Small intestine (tissue), 7 donors: ENCODE measurements around the gene RAB3B. TPM values are rescaled to one million over a fixed set of nuclear protein-coding genes. Genes with fewer than 3 reads are reported as not detected.
"Not testable (repeated sequence)": the region's sequence is repeated elsewhere in the genome, so short reads cannot be mapped to it uniquely, and the experiment has no call there.

Experiments used
- DNase-seq, 2 donors: peaks; one replicate each; pipeline versions ENCODE4 v3.0.0 to v3.0.0-alpha.2; 2013
- FAIRE-seq: peaks from 2 replicates; lab custom pipeline; 2012; peaks lifted over from hg19 to GRCh38; lab: Jason Lieb, UNC
- H3K27ac ChIP-seq, 3 donors: one replicate each; pipeline ENCODE4 v1.5.1; 2013; ENCODE audit warnings: low read length in 2 of 3, mild to moderate bottlenecking in 2 of 3, control low read depth in 1 of 3, inconsistent platforms in 1 of 3, low read depth in 1 of 3, moderate library complexity in 1 of 3
- H3K27me3 ChIP-seq, 3 donors: one replicate each; pipeline ENCODE4 v1.6.1; 2013; ENCODE audit warnings: low read length in 3 of 3, inconsistent platforms in 1 of 3; ENCODE audit not compliant: control insufficient read depth in 3 of 3, insufficient read depth in 3 of 3
- H3K36me3 ChIP-seq, 3 donors: one replicate each; pipeline ENCODE4 v1.6.1; 2013; ENCODE audit warnings: low read length in 3 of 3, inconsistent platforms in 1 of 3, low read depth in 1 of 3, mild to moderate bottlenecking in 1 of 3, moderate library complexity in 1 of 3; ENCODE audit not compliant: control insufficient read depth in 3 of 3, insufficient read depth in 2 of 3
- H3K4me1 ChIP-seq, 3 donors: one replicate each; pipeline ENCODE4 v1.6.1; 2013; ENCODE audit warnings: low read length in 2 of 3, inconsistent platforms in 1 of 3, low read depth in 1 of 3, mild to moderate bottlenecking in 1 of 3, moderate library complexity in 1 of 3; ENCODE audit not compliant: control insufficient read depth in 3 of 3, insufficient read depth in 2 of 3
- H3K4me3 ChIP-seq, 3 donors: one replicate each; pipeline ENCODE4 v1.5.1; 2013; ENCODE audit warnings: low read length in 3 of 3, control low read depth in 1 of 3, inconsistent platforms in 1 of 3, low read depth in 1 of 3, mild to moderate bottlenecking in 1 of 3, moderate library complexity in 1 of 3
- H3K9me3 ChIP-seq, 2 donors: one replicate each; pipeline ENCODE4 v1.6.1; 2013; ENCODE audit warnings: low read depth in 1 of 2, low read length in 1 of 2; ENCODE audit not compliant: control insufficient read depth in 2 of 2, insufficient read depth in 1 of 2
- WGBS, 3 donors: extraction: QIAGEN DNeasy Blood & Tissue Kit; methylation state at CpG; one replicate each; pipeline ENCODE4 v1.1.7; 2013; 5-methylcytosine and 5-hydroxymethylcytosine counted together
- polyA plus RNA-seq, 4 donors: library from polyadenylated mRNA; stranded (reverse) in 3 of 4; unstranded in 1 of 4; fragments of 200-250 nt in 3 of 4; fragments of 120-200 nt in 1 of 4; gene quantifications; one replicate each; pipeline versions ENCODE4 v1.2.1 to v1.2.3, GENCODE V29; 2013
- donor health status: healthy with polysubstance abuse.
- donor health status: control.
- donor health status: control.
- donor health status: Bipolar disorder and iron deficiency.
- donor health status: healthy.

Gene RAB3B
- polyA plus RNA-seq, 4 donors, result 0.22 to 4.6 (median 1.6) TPM

DNA sequence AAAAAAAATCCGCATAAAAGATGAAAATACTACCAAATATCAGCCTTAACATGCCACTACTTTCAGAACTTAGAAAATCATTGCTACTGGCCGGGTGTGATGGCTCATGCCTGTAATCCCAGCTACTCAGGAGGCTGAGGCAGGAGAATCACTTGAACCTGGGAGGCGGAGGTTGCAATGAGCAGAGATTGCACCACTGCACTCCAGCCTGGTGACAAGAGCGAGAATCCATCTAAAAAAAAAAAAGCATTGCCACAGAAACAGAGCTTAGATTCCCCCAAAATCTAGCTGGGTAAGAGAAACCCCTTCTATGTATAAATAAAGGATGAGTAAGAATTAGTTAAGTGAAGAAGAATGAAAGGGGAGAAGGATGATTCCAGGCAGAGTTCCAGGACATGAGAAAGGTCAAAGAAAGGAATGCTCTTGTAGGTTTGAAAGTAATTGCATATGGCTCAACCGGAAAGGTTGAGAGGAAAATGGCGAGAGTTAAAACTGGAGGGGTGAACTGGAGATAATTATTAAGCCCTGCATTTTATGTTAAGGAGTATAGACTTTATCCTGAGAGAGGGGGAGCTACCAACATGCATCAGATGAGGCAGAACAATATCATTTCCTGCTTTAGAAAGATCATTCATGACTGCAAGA lies 92.3 kb downstream of the RAB3B start:
- WGBS, 3 donors, result 67 to 73% (median 70%) methylated on average over 6 of the region's 6 CpGs

DNA sequence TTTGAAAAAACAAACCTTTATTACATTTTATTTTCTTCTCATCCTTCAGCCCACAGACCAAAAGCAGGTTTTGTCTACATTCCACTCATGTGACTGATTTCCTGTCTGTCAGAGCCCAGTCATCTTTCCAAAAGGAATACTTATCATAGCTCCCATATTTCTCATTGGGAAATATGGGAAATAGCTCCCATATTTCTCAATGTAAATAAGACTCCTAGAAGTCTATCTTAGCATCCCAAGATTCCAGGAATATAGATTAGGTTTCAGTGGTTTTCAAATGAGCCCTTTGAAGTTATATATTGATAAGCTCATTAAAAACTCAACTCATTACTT lies 92.8 kb downstream of the RAB3B start:
- FAIRE-seq, result no peak
- no peaks in the 10 kb centered on the region for H3K4me1 ChIP-seq
- DNase-seq, result no peak
- H3K9me3 ChIP-seq, result no peaks in the 10 kb centered on the region
- no peak overlapping the region for H3K4me3 ChIP-seq
- no peak overlapping the region for H3K27ac ChIP-seq
- H3K27me3 ChIP-seq, result peaks cover 0 to 8% (median 5%) of the 10 kb centered on the region in 3 donors
- no peaks in the 10 kb centered on the region for H3K36me3 ChIP-seq

More for the DNA sequence above, 92.3 kb downstream of the RAB3B start:
- no peak for FAIRE-seq
- H3K4me3 ChIP-seq, result no peak overlapping the region
- H3K4me1 ChIP-seq, result no peaks in the 10 kb centered on the region
- H3K36me3 ChIP-seq, result no peaks in the 10 kb centered on the region
- no peaks in the 10 kb centered on the region for H3K9me3 ChIP-seq
- H3K27me3 ChIP-seq, result peaks cover 0 to 8% (median 6%) of the 10 kb centered on the region in 3 donors
- DNase-seq, result no peak
- H3K27ac ChIP-seq, result no peak overlapping the region

DNA sequence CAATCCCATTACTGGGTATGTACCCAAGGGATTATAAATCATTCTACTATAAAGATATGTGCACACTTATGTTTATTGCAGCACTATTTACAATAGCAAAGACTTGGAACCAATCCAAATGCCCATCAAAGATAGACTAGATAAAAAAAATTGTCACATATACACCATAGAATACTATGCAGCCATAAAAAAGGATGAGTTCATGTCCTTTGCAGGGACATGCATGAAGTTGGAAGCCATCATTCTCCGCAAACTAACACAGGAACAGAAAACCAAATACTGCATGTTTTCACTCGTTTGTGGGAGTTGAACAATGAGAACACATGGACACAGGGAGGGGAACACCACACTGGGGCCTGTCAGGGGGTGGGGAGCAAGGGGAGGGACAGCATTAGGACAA lies 95.8 kb downstream of the RAB3B start:
- not testable (repeated sequence) for H3K36me3 ChIP-seq, H3K9me3 ChIP-seq, DNase-seq, H3K4me3 ChIP-seq, H3K4me1 ChIP-seq, FAIRE-seq, H3K27ac ChIP-seq
- 63 to 72% (median 70%) methylated on average over 2 of the region's 2 CpGs for WGBS, 3 donors
- peaks cover 0 to 10% (median 6%) of the 10 kb centered on the region in 3 donors for H3K27me3 ChIP-seq

DNA sequence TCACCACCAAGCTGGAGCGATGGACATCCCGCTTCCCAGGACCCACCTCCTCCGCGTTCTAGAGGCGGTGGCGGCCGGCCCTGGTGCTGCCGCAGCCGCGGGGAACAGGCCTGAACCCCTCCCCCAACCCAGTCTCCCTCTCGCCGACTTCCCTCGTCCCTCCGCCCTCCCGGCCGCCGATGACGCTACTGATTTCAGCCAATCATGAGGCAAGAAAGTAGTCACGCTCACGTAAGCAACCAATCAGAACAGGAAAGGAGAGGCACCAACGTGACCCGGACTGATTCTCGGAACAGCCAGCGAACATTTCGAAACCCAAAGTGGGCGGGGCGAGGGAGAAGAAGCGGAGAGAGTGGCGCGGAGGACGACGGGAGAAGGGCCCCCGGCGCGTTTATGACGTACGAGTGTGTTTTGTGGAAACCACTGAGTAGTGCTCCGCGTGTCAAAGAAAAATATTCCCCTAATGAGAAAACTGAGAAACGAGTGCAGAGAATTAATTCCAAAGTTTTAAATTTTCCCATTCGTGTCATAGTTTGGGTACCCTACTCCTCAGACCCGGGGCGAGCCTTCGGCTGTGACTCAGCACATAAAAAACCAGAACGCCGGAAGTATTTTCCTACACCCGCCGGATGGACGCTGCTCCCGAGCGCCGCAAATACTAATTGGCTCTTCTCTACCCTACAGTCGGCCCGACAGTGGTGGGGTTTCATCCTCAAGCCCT lies 111.7 kb downstream of the RAB3B start, which contains the start of gene NRDC:
Gene NRDC (minus strand): TSS at position 112 of the 721 bp plus-strand sequence. CDS start 112 bp downstream, outside the sequence.
- H3K9me3 ChIP-seq, result no peaks in the 10 kb centered on the region
- H3K4me1 ChIP-seq, result peaks cover 8 to 26% (median 9%) of the 10 kb centered on the region in 3 donors
- FAIRE-seq (peak; percentile 78), DNase-seq (peak; percentile 100)
- H3K27ac ChIP-seq, result peak within 1 kb of the TSS; percentile 92 to 99 (median 97)
- peak within 1 kb of the TSS; percentile 71 to 83 (median 78) for H3K4me3 ChIP-seq
- peaks cover 0 to 8% (median 0%) of the 10 kb centered on the region in 3 donors for H3K36me3 ChIP-seq
- WGBS, 3 donors, result 0 to 1% (median 0%) methylated on average over 52 to 54 of the region's 54 CpGs
- H3K27me3 ChIP-seq, result peaks cover 0 to 3% (median 0%) of the 10 kb centered on the region in 3 donors

DNA sequence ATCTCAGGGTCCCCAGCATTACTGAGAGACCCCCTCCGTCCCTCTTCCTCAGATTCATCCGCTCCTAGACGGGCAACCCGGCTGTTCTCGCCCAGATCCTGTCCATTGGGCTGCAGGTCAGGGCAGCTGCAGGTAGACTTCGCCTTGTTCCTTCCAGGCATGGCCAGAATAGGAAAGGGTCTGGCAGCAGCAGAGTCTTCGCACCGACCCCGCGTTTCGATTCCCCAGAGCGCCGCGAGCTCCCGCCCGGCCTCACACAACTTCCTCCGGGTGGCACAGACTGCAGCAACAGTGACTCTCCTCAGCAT lies 112.2 kb downstream of the RAB3B start:
- no peaks in the 10 kb centered on the region for H3K9me3 ChIP-seq
- peak overlapping the region; percentile 71 to 78 (median 74) for H3K4me3 ChIP-seq
- FAIRE-seq, result no peak
- WGBS, 3 donors, result 0 to 1% (median 0%) methylated on average over 16 to 17 of the region's 17 CpGs
- peak overlapping the region; percentile 92 to 99 (median 97) for H3K27ac ChIP-seq
- peaks cover 0 to 11% (median 0%) of the 10 kb centered on the region in 3 donors for H3K36me3 ChIP-seq
- DNase-seq, result no peak
- no peaks in the 10 kb centered on the region for H3K27me3 ChIP-seq
- peaks cover 8 to 26% (median 9%) of the 10 kb centered on the region in 3 donors for H3K4me1 ChIP-seq

DNA sequence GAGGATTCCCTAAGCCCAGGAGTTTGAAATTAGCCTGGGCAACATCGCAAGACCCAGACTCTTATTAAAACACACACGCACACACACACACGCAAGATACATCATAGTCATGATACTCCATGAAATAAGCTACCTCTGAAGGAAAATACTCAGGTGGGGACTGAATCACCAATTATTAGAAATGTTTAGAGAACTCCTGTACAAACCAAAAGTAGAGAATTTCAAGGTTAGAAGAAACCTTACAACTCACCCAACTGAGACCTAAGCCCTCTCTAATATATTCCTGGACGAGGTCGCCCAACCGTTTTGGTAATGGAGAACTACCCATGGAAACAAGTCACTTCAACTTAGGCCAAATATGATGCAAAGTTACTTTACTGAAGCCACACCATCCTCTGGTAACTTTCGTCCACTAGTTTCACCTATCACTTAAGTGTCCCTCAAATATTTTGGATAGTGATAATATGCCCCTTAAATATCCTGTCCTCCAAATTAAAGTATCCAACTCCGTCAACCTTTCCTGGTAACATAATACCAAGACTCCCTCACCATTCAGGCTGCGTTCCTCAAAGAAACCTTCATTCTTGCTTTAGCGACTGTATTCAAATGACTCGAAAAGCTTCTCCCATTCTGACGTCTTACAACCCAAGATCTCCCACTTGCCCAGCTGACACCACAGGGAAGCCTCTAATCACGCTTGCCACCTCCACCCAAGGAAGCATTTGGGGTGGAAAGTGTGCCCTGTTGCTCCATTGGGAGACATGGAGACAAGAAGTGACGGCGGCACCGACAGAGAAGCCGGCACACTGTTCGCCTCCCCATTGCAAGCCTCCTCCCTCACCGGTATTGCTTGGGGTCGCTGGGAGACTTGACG lies 112.8 kb downstream of the RAB3B start:
- Histone ChIP-seq H3K36me3 (peaks cover 0 to 11% (median 0%) of the 10 kb centered on the region in 3 donors), H3K4me3 (peak overlapping the region; percentile 71 to 78 (median 74)), H3K27ac (peak overlapping the region; percentile 92 to 99 (median 97)), H3K4me1 (peaks cover 8 to 26% (median 9%) of the 10 kb centered on the region in 3 donors), H3K9me3 (no peaks in the 10 kb centered on the region), H3K27me3 (no peaks in the 10 kb centered on the region)
- WGBS, 3 donors, result 10 to 13% (median 11%) methylated on average over 21 of the region's 21 CpGs
- FAIRE-seq (no peak), DNase-seq (peak; percentile 37 to 71)

DNA sequence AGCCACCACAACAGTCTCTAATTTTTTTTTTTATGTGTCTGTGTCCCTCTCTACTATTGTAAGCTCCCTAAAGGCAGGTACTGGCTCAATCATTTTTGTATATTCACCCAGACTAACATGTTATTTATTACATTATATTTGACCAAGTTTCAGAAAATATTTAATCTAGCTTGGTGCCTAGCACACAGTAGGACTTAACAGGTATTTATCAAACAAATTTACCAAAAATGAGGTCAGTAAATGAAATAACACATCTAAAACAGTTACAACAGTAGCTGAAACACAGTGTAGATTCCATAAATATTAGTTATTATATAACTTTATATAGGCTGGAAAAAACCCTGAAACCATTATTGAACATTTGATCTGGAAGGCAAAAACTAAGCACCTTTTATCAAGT lies 114.7 kb downstream of the RAB3B start:
- Histone ChIP-seq H3K9me3 (no peaks in the 10 kb centered on the region), H3K4me1 (peaks cover 8 to 26% (median 9%) of the 10 kb centered on the region in 3 donors), H3K27me3 (no peaks in the 10 kb centered on the region), H3K36me3 (peaks cover 0 to 16% (median 0%) of the 10 kb centered on the region in 3 donors), H3K27ac (no peak overlapping the region), H3K4me3 (no peak overlapping the region)
- FAIRE-seq (no peak), DNase-seq (no peak)

DNA sequence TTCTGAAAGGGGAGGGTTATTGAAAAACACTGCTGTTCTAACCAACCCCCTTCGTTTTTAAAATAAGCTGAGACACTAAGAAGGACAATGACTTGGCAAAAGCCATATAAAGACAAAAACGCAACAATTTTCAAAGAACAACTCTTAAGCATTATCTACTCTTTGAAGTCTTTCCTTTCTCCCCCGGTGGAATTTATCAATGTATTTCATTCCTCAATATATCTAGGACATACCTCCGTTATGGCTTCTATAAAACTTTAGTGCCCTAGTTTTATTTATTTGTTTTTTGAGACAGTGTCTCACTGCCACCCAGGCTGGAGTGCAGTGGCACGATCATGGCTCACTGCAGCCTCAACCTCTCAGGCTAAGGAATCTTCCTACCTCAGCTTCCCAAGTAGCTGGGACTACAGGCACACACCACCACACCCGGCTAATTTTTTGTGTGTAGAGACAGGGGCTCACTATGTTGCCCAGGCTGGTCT lies 115.2 kb downstream of the RAB3B start:
- no peak overlapping the region for H3K27ac ChIP-seq
- no peak for DNase-seq
- 36 to 60% (median 48%) methylated on average over 6 of the region's 6 CpGs for WGBS, 3 donors
- no peaks in the 10 kb centered on the region for H3K27me3 ChIP-seq
- H3K36me3 ChIP-seq, result peaks cover 0 to 16% (median 0%) of the 10 kb centered on the region in 3 donors
- no peaks in the 10 kb centered on the region for H3K9me3 ChIP-seq
- H3K4me1 ChIP-seq, result peaks cover 8 to 26% (median 9%) of the 10 kb centered on the region in 3 donors
- no peak overlapping the region for H3K4me3 ChIP-seq
- FAIRE-seq, result no peak
